Kidney epithelial cell (primary cell): ENCODE measurements around the gene NCAPD2. TPM values are rescaled to one million over a fixed set of nuclear protein-coding genes. Genes with fewer than 3 reads are reported as not detected.

Experiments
- DNase-seq: peaks from one replicate; pipeline ENCODE4 v3.0.0-alpha.2; 2010; ENCODE audit warnings: low read depth
- H3K27me3 ChIP-seq: 2 replicates; pipeline ENCODE4 v1.6.0; 2011; ENCODE audit warnings: low read length; ENCODE audit not compliant: control insufficient read depth, insufficient read depth
- H3K36me3 ChIP-seq: 2 replicates; pipeline ENCODE4 v1.5.1; 2011; ENCODE audit warnings: low read length; ENCODE audit not compliant: control insufficient read depth, insufficient read depth
- H3K4me3 ChIP-seq: 2 replicates; pipeline ENCODE4 v1.5.1; 2011; ENCODE audit warnings: low read depth, mild to moderate bottlenecking, control low read depth, low read length
- CTCF ChIP-seq: IDR thresholded peaks from 2 replicates; pipeline ENCODE4 v1.5.1; 2011; ENCODE audit warnings: mild to moderate bottlenecking, moderate library complexity, low read length, control low read depth, inconsistent platforms; ENCODE audit not compliant: insufficient read depth, poor library complexity, severe bottlenecking
- total RNA-seq: library from RNA; depleted of rRNA; stranded (reverse); fragments of >200 nt; gene quantifications from 2 replicates; pipeline ENCODE4 v1.2.3, GENCODE V29; 2015

Gene NCAPD2
- total RNA-seq, 1 donor from 2014 or later: 62.3 TPM

GRCh38 chr12:6573001-6573400 is 79.1 kb downstream of the NCAPD2 start:
- TF ChIP-seq CTCF: no peak
- no peak overlapping the region for H3K4me3 ChIP-seq
- H3K27me3 ChIP-seq: no peaks in the 10 kb centered on the region
- H3K36me3 ChIP-seq: peaks cover 8% of the 10 kb centered on the region
- no peak for DNase-seq

GRCh38 chr12:6574576-6575295 is 80.8 kb downstream of the NCAPD2 start:
- H3K4me3 ChIP-seq: no peak overlapping the region
- DNase-seq: no peak
- no peaks in the 10 kb centered on the region for H3K27me3 ChIP-seq
- TF ChIP-seq CTCF: no peak
- H3K36me3 ChIP-seq: peaks cover 8% of the 10 kb centered on the region

GRCh38 chr12:6575648-6576047 is 81.7 kb downstream of the NCAPD2 start:
- Histone ChIP-seq H3K27me3 (no peaks in the 10 kb centered on the region), H3K36me3 (peaks cover 6% of the 10 kb centered on the region), H3K4me3 (no peak overlapping the region)
- TF ChIP-seq CTCF: no peak
- no peak for DNase-seq

Other genes starting within 250 kb of the NCAPD2 start
- gene PLEKHG6, start 183.4 kb upstream of the NCAPD2 start, total RNA-seq: 2.3 and 3.3 TPM in 2 replicates
- gene TNFRSF1A, start 152.0 kb upstream of the NCAPD2 start, total RNA-seq: 115 and 143 TPM in 2 replicates
- gene SCNN1A, start 118.5 kb upstream of the NCAPD2 start, total RNA-seq: 10.4 and 11.1 TPM in 2 replicates
- 134 and 219 TPM in 2 replicates for gene LTBR, start 109.9 kb upstream of the NCAPD2 start, total RNA-seq
- gene CD27, start 49.1 kb upstream of the NCAPD2 start, total RNA-seq: not detected in 2 replicates
- gene TAPBPL, start 42.1 kb upstream of the NCAPD2 start, total RNA-seq: 14.4 and 18.9 TPM in 2 replicates
- gene VAMP1, start 23.4 kb upstream of the NCAPD2 start, total RNA-seq: 1.6 and 4.8 TPM in 2 replicates
- 63.7 and 78.3 TPM in 2 replicates for gene MRPL51, start 840 bp upstream of the NCAPD2 start, total RNA-seq
- 3,951 and 4,700 TPM in 2 replicates for gene GAPDH, start 40.4 kb downstream of the NCAPD2 start, total RNA-seq
- gene IFFO1, start 61.9 kb downstream of the NCAPD2 start, total RNA-seq: 9.9 and 12.4 TPM in 2 replicates
- 52.4 and 62.2 TPM in 2 replicates for gene NOP2, start 74.2 kb downstream of the NCAPD2 start, total RNA-seq
- 276 and 287 TPM in 2 replicates for gene CHD4, start 113.3 kb downstream of the NCAPD2 start, total RNA-seq
- 3.8 and 5.2 TPM in 2 replicates for gene LPAR5, start 141.9 kb downstream of the NCAPD2 start, total RNA-seq
- gene ACRBP, start 153.3 kb downstream of the NCAPD2 start, total RNA-seq: 0.75 and 0.89 TPM in 2 replicates
- gene ING4, start 169.0 kb downstream of the NCAPD2 start, total RNA-seq: 31.8 and 34.1 TPM in 2 replicates
- gene ZNF384, start 195.3 kb downstream of the NCAPD2 start, total RNA-seq: 34.0 and 36.6 TPM in 2 replicates
- 0.07 and 0.13 TPM in 2 replicates for gene PIANP, start 206.7 kb downstream of the NCAPD2 start, total RNA-seq
- gene COPS7A, start 229.9 kb downstream of the NCAPD2 start, total RNA-seq: 65.2 and 69.1 TPM in 2 replicates